ENCODE measurements around the gene ACVR1B. TPM values are rescaled to one million over a fixed set of nuclear protein-coding genes. Genes with fewer than 3 reads are reported as not detected.

ACVR1B gene
- total and polyA plus RNA-seq, 2 donors (not counting 1 experiment from before 2014, with no cell fraction given) = 3.4 to 10.6 TPM

GRCh38 chr12:51923506-51924365 is 27.8 kb upstream of the ACVR1B start:
- intact Hi-C loops (cut with micrococcal nuclease) = no loop called here
- Histone ChIP-seq H3K4me2 (replicated peaks; ENCODE audit: low read depth, low read length, poor library complexity, severe bottlenecking) (peak overlapping the region; percentile 69), H3K79me2 (ENCODE audit: control insufficient read depth, insufficient read depth, low read length) (no peaks in the 10 kb centered on the region), H2AFZ (ENCODE audit: insufficient read depth, low read depth, low read length, poor library complexity, severe bottlenecking) (peak overlapping the region; percentile 75), H3K9me3 (ENCODE audit: control extremely low read depth in 1 of 3, control insufficient read depth in 2 of 3, insufficient read depth in 1 of 3, low read length in 2 of 3) (peaks cover 0 to 4% (median 0%) of the 10 kb centered on the region in 3 donors), H3K9ac (ENCODE audit: low read length) (peak overlapping the region; percentile 39), H3K27me3 (replicated peaks in 1 of 4; ENCODE audit: control extremely low read depth in 1 of 4, control insufficient read depth in 3 of 4, insufficient read depth in 4 of 4, low read length in 3 of 4) (peaks cover 0 to 4% (median 2%) of the 10 kb centered on the region in 4 experiments), H3K4me1 (ENCODE audit: control insufficient read depth in 2 of 2, insufficient read depth in 2 of 2, low read length in 2 of 2) (peaks cover 23 to 31% of the 10 kb centered on the region in 2 donors), H3K4me3 (ENCODE audit: control extremely low read depth in 1 of 5, extremely low read depth in 1 of 5, insufficient read depth in 1 of 5, low read depth in 2 of 5, low read length in 4 of 5) (peak overlapping the region in 3 of 5 experiments; percentile 10 to 40 (median 12)), H4K20me1 (ENCODE audit: control insufficient read depth, insufficient read depth, low read length, poor library complexity, severe bottlenecking) (no peaks in the 10 kb centered on the region), H3K36me3 (replicated peaks in 1 of 2; ENCODE audit: control extremely low read depth in 1 of 2, control insufficient read depth in 1 of 2, extremely low read depth in 1 of 2, insufficient read depth in 2 of 2, low read length in 1 of 2) (no peaks in the 10 kb centered on the region), H3K27ac (ENCODE audit: low read length in 2 of 2) (no peak overlapping the region)
- peaks cover 3% of the 10 kb centered on the region for H3K27me3 Mint-ChIP-seq
- H3K9me3 Mint-ChIP-seq (ENCODE audit: insufficient read depth) = no peaks in the 10 kb centered on the region
- peak overlapping the region; percentile 65 for H3K4me3 Mint-ChIP-seq
- H3K4me1 Mint-ChIP-seq = peaks cover 33% of the 10 kb centered on the region
- CTCF ChIA-PET = interaction anchor here (0.6 to 4.3 kb wide), 10 partner anchors 12 to 101 kb away, joined by 3 to 17 read pairs (median 5); partner anchors contain the start of gene ACVRL1
- ATAC-seq (ENCODE audit: low read depth) (peak; percentile 61), DNase-seq (peak; percentile 64)
- TF ChIP-seq CTCF (IDR thresholded peaks at IDR 0.05) = peak; percentile 75
- TF ChIP-seq EZH2 (IDR thresholded peaks at IDR 0.05; ENCODE audit: borderline replicate concordance, insufficient read depth, low read depth, low read length, poor library complexity, severe bottlenecking) = no peak
- POLR2A ChIA-PET = interaction anchor here (0.7 kb wide), 1 partner anchor 16 kb away, joined by 3 read pairs; the partner anchor contains the start of gene ACVRL1
- 23% methylated on average over 26 of the region's 31 CpGs for WGBS (ENCODE audit: insufficient coverage)
- peak overlapping the region; percentile 46 for H3K27ac Mint-ChIP-seq

All from B cell (primary cell).